ENCODE data around the gene UAP1L1. TPM values are rescaled to one million over a fixed set of nuclear protein-coding genes. Genes with fewer than 3 reads are reported as not detected.

The UAP1L1 gene
- total and polyA plus RNA-seq, 4 donors, result 0.35 to 2.3 (median 1.7) TPM

DNA sequence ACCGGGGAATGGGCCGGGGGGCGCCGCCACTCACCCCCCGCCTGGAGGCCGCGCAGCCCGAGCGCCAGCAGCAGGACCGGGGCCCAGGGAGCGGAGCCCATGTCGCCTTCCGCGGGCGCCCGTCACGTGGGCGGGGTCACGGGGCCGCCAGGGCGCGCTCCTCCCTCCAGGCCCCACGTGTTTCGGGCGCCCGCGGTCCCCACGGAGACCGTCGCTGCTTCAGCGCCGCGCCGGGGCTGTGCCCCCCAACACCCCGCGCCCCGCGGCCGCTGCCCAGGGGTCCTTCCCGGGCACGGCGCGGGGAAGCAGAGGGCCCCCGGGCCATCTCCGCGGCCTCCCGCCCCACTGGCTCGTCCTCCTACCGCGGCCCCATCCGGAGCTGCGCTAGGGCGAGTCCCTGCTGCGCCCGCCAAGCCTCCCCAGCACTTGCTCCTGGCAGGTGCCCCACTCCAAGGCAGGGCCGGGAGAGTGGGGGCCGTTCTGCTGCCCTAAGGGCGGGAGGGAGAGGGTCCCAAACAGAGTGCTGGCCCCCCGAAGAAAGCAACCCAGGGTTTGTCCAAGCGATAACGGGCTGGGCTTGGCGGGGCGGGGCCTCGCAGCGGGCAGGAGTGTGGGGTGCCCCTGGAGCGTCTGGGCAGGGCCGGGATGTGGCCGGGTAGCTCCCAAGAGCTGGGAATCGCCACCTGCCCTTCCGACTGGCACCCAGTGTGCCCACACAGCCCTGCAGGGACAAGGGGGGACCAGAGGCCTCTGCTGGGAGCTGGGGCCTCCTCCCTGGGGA is 37.5 kb downstream of the UAP1L1 start, which contains the start of gene DPP7:
Gene DPP7, minus strand, starts transcription at position 121 of the 781 bp plus-strand sequence. Its CDS starts 20 bp downstream, at position 101.
- Histone ChIP-seq H3K9me3 (ENCODE audit: control insufficient read depth in 4 of 4, low read length in 3 of 4) (no peaks in the 10 kb centered on the region), H3K27me3 (ENCODE audit: control insufficient read depth in 4 of 4, insufficient read depth in 4 of 4, low read length in 3 of 4) (no peaks in the 10 kb centered on the region), H3K4me3 (ENCODE audit: low read depth in 1 of 3, low read length in 3 of 3) (peak within 1 kb of the TSS in 2 of 3 donors; percentile 47 to 75), H3K36me3 (ENCODE audit: control insufficient read depth in 4 of 4, insufficient read depth in 3 of 4, low read depth in 1 of 4, low read length in 3 of 4) (peaks cover 0 to 6% (median 2%) of the 10 kb centered on the region in 4 donors), H3K9ac (ENCODE audit: low read depth in 1 of 2, low read length in 2 of 2) (no peak within 1 kb of the TSS), H3K4me1 (ENCODE audit: control insufficient read depth in 4 of 4, insufficient read depth in 4 of 4, low read length in 3 of 4) (peaks cover 4 to 7% (median 5%) of the 10 kb centered on the region in 4 donors), H3K27ac (ENCODE audit: low read depth in 1 of 2, low read length in 2 of 2) (no peak within 1 kb of the TSS)
- 8% methylated on average over 70 of the region's 70 CpGs for WGBS
- TF ChIP-seq, protein P1, sequence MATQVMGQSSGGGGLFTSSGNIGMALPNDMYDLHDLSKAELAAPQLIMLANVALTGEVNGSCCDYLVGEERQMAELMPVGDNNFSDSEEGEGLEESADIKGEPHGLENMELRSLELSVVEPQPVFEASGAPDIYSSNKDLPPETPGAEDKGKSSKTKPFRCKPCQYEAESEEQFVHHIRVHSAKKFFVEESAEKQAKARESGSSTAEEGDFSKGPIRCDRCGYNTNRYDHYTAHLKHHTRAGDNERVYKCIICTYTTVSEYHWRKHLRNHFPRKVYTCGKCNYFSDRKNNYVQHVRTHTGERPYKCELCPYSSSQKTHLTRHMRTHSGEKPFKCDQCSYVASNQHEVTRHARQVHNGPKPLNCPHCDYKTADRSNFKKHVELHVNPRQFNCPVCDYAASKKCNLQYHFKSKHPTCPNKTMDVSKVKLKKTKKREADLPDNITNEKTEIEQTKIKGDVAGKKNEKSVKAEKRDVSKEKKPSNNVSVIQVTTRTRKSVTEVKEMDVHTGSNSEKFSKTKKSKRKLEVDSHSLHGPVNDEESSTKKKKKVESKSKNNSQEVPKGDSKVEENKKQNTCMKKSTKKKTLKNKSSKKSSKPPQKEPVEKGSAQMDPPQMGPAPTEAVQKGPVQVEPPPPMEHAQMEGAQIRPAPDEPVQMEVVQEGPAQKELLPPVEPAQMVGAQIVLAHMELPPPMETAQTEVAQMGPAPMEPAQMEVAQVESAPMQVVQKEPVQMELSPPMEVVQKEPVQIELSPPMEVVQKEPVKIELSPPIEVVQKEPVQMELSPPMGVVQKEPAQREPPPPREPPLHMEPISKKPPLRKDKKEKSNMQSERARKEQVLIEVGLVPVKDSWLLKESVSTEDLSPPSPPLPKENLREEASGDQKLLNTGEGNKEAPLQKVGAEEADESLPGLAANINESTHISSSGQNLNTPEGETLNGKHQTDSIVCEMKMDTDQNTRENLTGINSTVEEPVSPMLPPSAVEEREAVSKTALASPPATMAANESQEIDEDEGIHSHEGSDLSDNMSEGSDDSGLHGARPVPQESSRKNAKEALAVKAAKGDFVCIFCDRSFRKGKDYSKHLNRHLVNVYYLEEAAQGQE (IDR thresholded peaks at IDR 0.05), result no peak
- no peak for TF ChIP-seq RAD21 (IDR thresholded peaks at IDR 0.05)
- TF ChIP-seq HNF4A (conservative IDR thresholded peaks at IDR 0.05), result no peak
- no peak for TF ChIP-seq FOXA1 (IDR thresholded peaks at IDR 0.05)
- TF ChIP-seq ATF3 (IDR thresholded peaks at IDR 0.05), result no peak
- TF ChIP-seq MAX (IDR thresholded peaks at IDR 0.05), result no peak
- TF ChIP-seq SP1 (IDR thresholded peaks at IDR 0.05), result no peak
- TF ChIP-seq GABPA (IDR thresholded peaks at IDR 0.05 in 1 of 2, conservative IDR thresholded peaks at IDR 0.05 in 1 of 2), result no peak
- TF ChIP-seq TAF1 (conservative IDR thresholded peaks at IDR 0.05), result no peak
- TF ChIP-seq, protein P2, sequence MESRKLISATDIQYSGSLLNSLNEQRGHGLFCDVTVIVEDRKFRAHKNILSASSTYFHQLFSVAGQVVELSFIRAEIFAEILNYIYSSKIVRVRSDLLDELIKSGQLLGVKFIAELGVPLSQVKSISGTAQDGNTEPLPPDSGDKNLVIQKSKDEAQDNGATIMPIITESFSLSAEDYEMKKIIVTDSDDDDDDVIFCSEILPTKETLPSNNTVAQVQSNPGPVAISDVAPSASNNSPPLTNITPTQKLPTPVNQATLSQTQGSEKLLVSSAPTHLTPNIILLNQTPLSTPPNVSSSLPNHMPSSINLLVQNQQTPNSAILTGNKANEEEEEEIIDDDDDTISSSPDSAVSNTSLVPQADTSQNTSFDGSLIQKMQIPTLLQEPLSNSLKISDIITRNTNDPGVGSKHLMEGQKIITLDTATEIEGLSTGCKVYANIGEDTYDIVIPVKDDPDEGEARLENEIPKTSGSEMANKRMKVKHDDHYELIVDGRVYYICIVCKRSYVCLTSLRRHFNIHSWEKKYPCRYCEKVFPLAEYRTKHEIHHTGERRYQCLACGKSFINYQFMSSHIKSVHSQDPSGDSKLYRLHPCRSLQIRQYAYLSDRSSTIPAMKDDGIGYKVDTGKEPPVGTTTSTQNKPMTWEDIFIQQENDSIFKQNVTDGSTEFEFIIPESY (IDR thresholded peaks at IDR 0.05), result no peak
- TF ChIP-seq YY1 (IDR thresholded peaks at IDR 0.05), result no peak
- no peak for TF ChIP-seq HNF4G (IDR thresholded peaks at IDR 0.05)
- TF ChIP-seq NR2F2 (IDR thresholded peaks at IDR 0.05), result no peak
- TF ChIP-seq JUND (IDR thresholded peaks at IDR 0.05), result no peak
- TF ChIP-seq, protein P3, sequence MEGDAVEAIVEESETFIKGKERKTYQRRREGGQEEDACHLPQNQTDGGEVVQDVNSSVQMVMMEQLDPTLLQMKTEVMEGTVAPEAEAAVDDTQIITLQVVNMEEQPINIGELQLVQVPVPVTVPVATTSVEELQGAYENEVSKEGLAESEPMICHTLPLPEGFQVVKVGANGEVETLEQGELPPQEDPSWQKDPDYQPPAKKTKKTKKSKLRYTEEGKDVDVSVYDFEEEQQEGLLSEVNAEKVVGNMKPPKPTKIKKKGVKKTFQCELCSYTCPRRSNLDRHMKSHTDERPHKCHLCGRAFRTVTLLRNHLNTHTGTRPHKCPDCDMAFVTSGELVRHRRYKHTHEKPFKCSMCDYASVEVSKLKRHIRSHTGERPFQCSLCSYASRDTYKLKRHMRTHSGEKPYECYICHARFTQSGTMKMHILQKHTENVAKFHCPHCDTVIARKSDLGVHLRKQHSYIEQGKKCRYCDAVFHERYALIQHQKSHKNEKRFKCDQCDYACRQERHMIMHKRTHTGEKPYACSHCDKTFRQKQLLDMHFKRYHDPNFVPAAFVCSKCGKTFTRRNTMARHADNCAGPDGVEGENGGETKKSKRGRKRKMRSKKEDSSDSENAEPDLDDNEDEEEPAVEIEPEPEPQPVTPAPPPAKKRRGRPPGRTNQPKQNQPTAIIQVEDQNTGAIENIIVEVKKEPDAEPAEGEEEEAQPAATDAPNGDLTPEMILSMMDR (IDR thresholded peaks at IDR 0.05; ENCODE audit: low read depth, low read length, missing input control), result no peak
- no peak for TF ChIP-seq FOXA2 (IDR thresholded peaks at IDR 0.05)
- TF ChIP-seq RXRA (IDR thresholded peaks at IDR 0.05), result no peak
- no peak for TF ChIP-seq EGR1 (IDR thresholded peaks at IDR 0.05; ENCODE audit: low read depth in 2 of 2)
- peak; percentile 75 for DNase-seq (ENCODE audit: low spot score)

Data from liver (tissue), 9 donors.